GM21529 (cell line): Measurements from ENCODE around the gene KLK1.

Experiments
- ATAC-seq: cut with Tn5 transposase; IDR thresholded peaks from one replicate; pipeline ENCODE4 v1.9.1; 2021; ENCODE audit not compliant: unreplicated experiment

KLK1 gene

DNA sequence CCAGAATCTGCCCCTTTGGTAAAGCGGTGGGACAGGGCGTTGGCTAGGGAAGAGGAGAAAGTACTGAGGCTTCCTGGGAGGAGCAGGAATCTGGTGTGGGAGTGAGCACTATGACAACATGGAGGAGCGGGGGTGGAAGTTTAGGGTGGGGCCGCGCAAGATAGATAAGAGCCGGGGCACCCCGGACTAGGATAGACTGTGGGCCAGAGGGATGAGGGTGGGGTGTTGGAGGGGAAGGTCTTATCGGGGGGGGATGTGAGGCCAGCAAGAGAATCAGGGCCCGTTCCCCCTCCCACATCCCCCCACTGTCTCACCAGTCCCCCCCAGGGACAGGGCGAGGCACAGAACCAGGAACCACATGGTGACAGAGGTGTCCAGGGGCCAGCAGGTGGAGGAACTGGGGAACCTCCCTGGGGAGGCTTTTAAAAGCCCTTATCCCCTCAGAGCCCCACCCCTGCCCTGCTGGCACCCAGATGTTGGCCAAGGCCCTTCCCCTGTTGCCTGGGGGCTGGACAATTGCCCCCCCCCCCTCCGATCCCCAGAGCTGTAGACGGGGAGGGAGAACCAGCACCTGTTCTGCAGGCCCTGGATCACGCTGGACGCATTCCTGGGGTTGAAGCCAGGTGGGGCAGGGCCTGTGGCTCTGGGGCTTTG lies at the start of gene KLK1:
TSS of gene KLK1 (minus strand) at position 399 of the 654 bp plus-strand sequence. CDS start at position 360, 39 bp downstream.
- ATAC-seq = no peak

DNA sequence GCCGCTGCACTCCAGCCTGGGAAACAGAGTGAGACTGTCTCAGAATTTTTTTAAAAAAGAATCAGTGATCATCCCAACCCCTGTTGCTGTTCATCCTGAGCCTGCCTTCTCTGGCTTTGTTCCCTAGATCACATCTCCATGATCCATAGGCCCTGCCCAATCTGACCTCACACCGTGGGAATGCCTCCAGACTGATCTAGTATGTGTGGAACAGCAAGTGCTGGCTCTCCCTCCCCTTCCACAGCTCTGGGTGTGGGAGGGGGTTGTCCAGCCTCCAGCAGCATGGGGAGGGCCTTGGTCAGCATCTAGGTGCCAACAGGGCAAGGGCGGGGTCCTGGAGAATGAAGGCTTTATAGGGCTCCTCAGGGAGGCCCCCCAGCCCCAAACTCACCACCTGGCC lies 49.5 kb upstream of the KLK1 start, which contains the start of gene KLK2:
TSS of gene KLK2 (plus strand) at position 384 of the 400 bp plus-strand sequence. CDS start 35 bp downstream, outside the sequence.
- ATAC-seq = no peak

DNA sequence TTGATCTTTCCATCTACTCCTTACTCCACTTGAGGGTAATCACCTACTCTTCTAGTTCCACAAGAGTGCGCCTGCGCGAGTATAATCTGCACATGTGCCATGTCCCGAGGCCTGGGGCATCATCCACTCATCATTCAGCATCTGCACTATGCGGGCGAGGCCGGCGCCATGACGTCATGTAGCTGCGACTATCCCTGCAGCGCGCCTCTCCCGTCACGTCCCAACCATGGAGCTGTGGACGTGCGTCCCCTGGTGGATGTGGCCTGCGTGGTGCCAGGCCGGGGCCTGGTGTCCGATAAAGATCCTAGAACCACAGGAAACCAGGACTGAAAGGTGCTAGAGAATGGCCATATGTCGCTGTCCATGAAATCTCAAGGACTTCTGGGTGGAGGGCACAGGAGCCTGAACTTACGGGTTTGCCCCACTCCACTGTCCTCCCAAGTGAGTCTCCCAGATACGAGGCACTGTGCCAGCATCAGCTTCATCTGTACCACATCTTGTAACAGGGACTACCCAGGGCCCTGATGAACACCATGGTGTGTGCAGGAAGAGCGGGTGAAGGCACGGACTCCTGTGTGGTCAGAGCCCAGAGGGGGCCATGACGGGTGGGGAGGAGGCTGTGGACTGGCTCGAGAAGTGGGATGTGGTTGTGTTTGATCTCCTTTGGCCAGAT lies 47.0 kb upstream of the KLK1 start:
- ATAC-seq = no peak

DNA sequence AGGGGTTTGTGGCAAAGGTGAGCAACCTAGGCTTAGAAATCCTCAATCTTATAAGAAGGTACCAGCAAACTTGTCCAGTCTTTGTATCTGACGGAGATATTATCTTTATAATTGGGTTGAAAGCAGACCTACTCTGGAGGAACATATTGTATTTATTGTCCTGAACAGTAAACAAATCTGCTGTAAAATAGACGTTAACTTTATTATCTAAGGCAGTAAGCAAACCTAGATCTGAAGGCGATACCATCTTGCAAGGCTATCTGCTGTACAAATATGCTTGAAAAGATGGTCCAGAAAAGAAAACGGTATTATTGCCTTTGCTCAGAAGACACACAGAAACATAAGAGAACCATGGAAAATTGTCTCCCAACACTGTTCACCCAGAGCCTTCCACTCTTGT lies 45.9 kb upstream of the KLK1 start:
- no peak for ATAC-seq

DNA sequence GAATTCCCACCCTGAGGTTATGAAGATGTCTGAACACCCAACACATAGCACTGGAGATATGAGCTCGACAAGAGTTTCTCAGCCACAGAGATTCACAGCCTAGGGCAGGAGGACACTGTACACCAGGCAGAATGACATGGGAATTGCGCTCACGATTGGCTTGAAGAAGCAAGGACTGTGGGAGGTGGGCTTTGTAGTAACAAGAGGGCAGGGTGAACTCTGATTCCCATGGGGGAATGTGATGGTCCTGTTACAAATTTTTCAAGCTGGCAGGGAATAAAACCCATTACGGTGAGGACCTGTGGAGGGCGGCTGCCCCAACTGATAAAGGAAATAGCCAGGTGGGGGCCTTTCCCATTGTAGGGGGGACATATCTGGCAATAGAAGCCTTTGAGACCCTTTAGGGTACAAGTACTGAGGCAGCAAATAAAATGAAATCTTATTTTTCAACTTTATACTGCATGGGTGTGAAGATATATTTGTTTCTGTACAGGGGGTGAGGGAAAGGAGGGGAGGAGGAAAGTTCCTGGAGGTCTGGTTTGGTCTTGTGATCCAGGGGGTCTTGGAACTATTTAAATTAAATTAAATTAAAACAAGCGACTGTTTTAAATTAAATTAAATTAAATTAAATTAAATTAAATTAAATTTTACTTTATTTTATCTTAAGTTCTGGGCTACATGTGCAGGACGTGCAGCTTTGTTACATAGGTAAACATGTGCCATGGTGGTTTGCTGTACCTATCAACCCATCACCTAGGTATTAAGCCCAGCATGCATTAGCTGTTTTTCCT lies 38.1 kb upstream of the KLK1 start:
- ATAC-seq = no peak

GRCh38 chr19:50861010-50861409 lies 37.4 kb upstream of the KLK1 start:
- no peak for ATAC-seq

GRCh38 chr19:50859849-50860248 lies 36.3 kb upstream of the KLK1 start:
- no peak for ATAC-seq

DNA sequence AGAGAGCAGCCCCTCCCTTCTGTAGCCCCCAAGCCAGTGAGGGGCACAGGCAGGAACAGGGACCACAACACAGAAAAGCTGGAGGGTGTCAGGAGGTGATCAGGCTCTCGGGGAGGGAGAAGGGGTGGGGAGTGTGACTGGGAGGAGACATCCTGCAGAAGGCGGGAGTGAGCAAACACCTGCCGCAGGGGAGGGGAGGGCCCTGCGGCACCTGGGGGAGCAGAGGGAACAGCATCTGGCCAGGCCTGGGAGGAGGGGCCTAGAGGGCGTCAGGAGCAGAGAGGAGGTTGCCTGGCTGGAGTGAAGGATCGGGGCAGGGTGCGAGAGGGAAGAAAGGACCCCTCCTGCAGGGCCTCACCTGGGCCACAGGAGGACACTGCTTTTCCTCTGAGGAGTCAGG lies 35.3 kb upstream of the KLK1 start:
- ATAC-seq = no peak

DNA sequence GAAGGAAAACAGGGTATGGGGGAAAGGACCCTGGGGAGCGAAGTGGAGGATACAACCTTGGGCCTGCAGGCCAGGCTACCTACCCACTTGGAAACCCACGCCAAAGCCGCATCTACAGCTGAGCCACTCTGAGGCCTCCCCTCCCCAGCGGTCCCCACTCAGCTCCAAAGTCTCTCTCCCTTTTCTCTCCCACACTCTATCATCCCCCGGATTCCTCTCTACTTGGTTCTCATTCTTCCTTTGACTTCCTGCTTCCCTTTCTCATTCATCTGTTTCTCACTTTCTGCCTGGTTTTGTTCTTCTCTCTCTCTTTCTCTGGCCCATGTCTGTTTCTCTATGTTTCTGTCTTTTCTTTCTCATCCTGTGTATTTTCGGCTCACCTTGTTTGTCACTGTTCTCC lies 33.8 kb upstream of the KLK1 start:
- no peak for ATAC-seq

DNA sequence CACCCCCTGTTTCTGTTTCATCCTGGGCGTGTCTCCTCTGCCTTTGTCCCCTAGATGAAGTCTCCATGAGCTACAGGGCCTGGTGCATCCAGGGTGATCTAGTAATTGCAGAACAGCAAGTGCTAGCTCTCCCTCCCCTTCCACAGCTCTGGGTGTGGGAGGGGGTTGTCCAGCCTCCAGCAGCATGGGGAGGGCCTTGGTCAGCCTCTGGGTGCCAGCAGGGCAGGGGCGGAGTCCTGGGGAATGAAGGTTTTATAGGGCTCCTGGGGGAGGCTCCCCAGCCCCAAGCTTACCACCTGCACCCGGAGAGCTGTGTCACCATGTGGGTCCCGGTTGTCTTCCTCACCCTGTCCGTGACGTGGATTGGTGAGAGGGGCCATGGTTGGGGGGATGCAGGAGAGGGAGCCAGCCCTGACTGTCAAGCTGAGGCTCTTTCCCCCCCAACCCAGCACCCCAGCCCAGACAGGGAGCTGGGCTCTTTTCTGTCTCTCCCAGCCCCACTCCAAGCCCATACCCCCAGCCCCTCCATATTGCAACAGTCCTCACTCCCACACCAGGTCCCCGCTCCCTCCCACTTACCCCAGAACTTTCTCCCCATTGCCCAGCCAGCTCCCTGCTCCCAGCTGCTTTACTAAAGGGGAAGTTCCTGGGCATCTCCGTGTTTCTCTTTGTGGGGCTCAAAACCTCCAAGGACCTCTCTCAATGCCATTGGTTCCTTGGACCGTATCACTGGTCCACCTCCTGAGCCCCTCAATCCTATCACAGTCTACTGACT lies 31.2 kb upstream of the KLK1 start, which contains the start of gene KLK3:
TSS of gene KLK3 (plus strand) at position 280 of the 775 bp plus-strand sequence. CDS start at position 321, 41 bp downstream.
- no peak for ATAC-seq

GRCh38 chr19:50851620-50852019 lies 28.0 kb upstream of the KLK1 start:
- ATAC-seq = no peak

- ATAC-seq = no peak
Measured at GRCh38 chr19:50850738-50851137, 27.2 kb upstream of the KLK1 start.

DNA sequence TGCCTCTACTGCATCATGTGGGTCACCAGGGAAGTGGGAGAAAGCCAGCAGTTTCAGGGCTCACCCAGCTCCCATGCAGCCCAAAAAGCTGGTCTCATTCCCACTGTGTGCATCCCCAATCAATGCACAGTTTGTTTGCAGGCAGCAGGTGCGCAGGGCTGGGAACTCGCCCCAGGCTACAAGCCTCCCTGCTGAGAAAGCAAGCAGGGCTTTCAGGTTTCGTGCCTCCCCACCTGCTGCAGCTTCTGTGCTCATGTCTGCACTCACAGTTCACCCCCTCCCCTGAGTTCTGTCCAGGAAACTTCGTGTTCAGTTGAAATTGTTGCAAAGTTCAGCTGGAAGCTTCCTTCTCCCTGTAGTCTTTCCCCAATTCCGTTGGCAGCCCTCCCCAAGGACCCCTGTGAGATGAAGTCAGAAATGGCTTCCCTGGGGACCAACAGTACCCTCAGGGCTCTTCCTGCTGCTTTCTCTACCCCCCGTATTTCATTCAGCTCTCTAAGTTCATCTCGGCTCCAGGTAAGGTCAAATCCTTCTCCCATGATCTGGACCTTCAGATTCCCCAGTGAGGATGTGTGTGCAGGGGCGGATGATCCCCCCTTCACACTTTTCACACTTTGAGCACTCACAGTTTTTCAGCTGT lies 20.8 kb upstream of the KLK1 start:
- ATAC-seq = no peak

DNA sequence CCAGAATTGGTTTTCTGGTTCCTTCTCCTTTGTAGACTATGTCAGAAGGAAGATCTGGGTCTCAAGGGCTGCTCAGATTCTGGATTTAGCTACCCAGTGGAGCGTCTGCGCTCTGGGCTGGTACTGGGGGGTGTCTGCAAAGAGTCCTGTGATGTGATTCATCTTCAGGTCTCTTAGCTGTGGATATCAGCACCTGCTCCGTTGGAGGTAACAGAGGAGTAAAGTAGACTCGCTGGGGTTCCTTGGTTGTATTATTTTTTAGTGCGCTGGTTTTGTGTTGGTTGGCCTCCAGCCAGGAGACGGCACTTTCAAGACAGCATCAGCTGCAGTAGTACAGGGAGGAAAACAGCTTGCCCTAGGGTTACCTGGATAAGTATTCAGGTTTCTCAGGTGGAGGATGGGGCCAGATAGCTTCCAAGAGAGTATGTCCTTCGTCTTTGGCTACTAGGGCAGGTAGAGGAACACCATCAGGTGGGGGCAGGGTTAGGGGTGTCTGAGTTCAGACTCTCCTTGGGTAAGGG lies 20.2 kb upstream of the KLK1 start:
- no peak for ATAC-seq

DNA sequence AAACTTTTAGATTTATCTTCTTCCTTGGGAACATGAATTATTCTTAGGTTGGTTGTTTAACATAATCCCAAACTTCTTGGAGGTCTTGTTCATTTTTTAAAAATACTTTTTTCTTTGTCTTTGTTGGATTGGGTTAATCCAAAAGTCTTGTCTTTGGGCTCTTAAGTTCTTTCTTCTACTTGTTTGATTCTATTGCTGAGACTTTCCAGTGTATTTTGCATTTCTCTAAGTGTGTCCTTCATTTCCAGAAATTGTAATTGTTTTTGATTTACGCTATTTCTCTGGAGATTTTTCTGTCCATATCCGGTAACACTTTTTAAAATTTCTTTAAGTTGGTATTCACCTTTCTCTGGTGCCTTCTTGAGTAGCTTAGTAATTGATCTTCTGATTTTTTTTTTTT lies 19.6 kb upstream of the KLK1 start:
- ATAC-seq = no peak

GRCh38 chr19:50842130-50842529 lies 18.5 kb upstream of the KLK1 start:
- no peak for ATAC-seq

GRCh38 chr19:50839712-50840655 lies 16.4 kb upstream of the KLK1 start:
- no peak for ATAC-seq

DNA sequence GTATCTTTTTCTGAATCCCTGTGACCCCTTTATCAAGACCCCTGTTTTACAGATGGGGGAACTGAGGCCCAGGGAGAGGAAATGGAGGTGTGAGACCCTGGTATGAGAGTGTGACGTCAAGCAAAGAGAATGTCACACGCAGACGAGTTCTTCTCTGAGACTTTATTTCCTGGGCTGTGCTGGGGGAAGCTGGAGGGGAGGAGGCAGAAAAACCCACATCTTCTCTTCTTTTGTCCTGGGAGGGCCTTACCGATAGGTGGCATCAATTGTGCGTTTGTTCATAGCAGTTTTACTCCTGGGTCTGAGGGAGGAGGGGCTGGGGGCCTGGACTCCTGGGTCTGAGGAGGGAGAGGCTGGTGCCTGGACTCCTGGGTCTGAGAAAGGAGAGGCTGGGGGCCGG lies 14.7 kb upstream of the KLK1 start:
- no peak for ATAC-seq

DNA sequence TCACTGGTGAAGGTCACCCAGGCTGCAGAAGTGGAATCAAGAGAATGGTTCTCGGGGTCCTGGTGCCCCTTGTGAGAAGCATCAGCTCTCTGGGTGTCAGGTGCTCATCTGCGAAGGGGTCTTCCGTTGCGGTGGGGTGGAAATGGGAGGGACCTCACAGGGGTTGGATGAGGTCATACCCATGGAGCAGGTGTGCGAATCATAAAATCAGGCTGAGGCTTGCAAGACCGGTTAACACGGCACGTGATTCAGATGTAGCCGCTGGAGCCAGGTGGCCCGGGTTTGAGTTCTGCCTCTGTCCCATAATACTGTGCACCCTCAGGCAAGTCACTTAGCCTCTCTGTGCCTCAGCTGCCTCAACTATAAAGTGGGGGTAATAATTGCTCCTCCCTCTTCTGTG lies 13.7 kb upstream of the KLK1 start:
- no peak for ATAC-seq
